Urinary bladder (tissue), 4 donors: ENCODE measurements around the gene HLA-A. TPM values are rescaled to one million over a fixed set of nuclear protein-coding genes. Genes with fewer than 3 reads are reported as not detected.
"Not testable (repeated sequence)": the region's sequence is repeated elsewhere in the genome, so short reads cannot be mapped to it uniquely, and the experiment has no call there.

Experiments
- DNase-seq: peaks from one replicate; pipeline ENCODE4 v3.0.0-alpha.2; 2015; ENCODE audit errors: extremely low spot score
- H3K27ac ChIP-seq: one replicate; pipeline ENCODE4 v1.5.1; 2013; ENCODE audit warnings: low read depth, mild to moderate bottlenecking, moderate library complexity
- H3K36me3 ChIP-seq: one replicate; pipeline ENCODE4 v1.6.1; 2013; ENCODE audit warnings: mild to moderate bottlenecking, moderate library complexity; ENCODE audit not compliant: insufficient read depth
- H3K4me1 ChIP-seq: one replicate; pipeline ENCODE4 v1.6.1; 2013; ENCODE audit warnings: mild to moderate bottlenecking, moderate library complexity; ENCODE audit not compliant: insufficient read depth
- H3K4me3 ChIP-seq: one replicate; pipeline ENCODE4 v1.5.1; 2013; ENCODE audit warnings: low read depth, low read length
- WGBS: extraction: QIAGEN DNeasy Blood & Tissue Kit; methylation state at CpG from one replicate; pipeline ENCODE4 v1.1.7; 2013; 5-methylcytosine and 5-hydroxymethylcytosine counted together
- polyA plus RNA-seq: library from polyadenylated mRNA; stranded (reverse); fragments of 200-250 nt; gene quantifications from one replicate; pipeline ENCODE4 v1.2.3, GENCODE V29; 2013
- total RNA-seq: library from RNA; depleted of rRNA; stranded (reverse); fragments of >200 nt; gene quantifications from one replicate; pipeline ENCODE4 v1.2.3, GENCODE V29; 2014
- donor health status: healthy with polysubstance abuse.
- donor health status: healthy.

The HLA-A gene
- total and polyA plus RNA-seq, 2 donors: 85.1 to 962 TPM

GRCh38 chr6:29924731-29925130, 17.6 kb upstream of the HLA-A start:
- H3K27ac ChIP-seq: no peak overlapping the region
- H3K4me1 ChIP-seq: peaks cover 3% of the 10 kb centered on the region
- H3K4me3 ChIP-seq: no peak overlapping the region
- no peak for DNase-seq
- 82% methylated on average over 3 of the region's 3 CpGs for WGBS
- no peaks in the 10 kb centered on the region for H3K36me3 ChIP-seq

- Histone ChIP-seq H3K27ac (no peak overlapping the region), H3K36me3 (no peaks in the 10 kb centered on the region), H3K4me1 (peaks cover 3% of the 10 kb centered on the region), H3K4me3 (no peak overlapping the region)
- DNase-seq: no peak
- 79% methylated on average over 6 of the region's 6 CpGs for WGBS
Measured at GRCh38 chr6:29925321-29925720, 17.0 kb upstream of the HLA-A start.

DNA sequence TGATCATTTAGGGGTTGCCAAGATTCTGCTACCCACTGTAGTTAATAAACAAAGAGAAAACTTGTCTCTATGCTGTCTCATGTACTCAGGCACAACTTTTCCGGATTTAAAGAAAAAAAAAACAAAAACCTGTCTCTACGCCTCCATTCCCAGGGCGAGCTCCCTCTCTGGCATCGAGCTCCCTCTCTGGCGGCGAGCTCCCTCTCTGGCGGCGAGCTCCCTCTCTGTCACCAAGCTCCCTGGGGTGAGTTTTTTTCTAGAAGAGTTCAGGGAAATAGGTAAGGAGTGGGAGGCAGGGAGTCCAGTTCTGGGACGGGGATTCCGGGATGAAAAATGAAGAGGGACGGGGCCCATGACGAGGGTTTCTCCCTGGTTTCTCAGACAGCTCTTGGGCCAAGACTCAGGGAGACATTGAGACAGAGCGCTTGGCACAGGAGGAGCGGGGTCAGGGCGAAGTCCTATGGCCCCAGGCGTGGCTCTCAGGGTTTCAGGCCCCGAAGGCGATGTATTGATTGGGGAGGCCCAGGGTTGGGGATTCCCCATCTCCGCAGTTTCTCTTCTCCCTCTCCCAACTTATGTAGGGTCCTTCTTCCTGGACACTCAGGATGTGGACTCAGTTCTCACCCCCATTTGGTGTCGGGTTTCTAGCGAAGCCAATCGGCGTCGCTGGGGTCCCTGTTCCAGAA, 16.5 kb upstream of the HLA-A start:
- DNase-seq: no peak
- Histone ChIP-seq H3K36me3 (no peaks in the 10 kb centered on the region), H3K4me3 (peak overlapping the region; percentile 72), H3K27ac (peak overlapping the region; percentile 99), H3K4me1 (peaks cover 3% of the 10 kb centered on the region)
- WGBS: 56% methylated on average over 24 of the region's 24 CpGs

- Histone ChIP-seq H3K4me1 (peaks cover 3% of the 10 kb centered on the region), H3K27ac (peak overlapping the region; percentile 99), H3K4me3 (peak overlapping the region; percentile 72), H3K36me3 (no peaks in the 10 kb centered on the region)
- DNase-seq: no peak
- WGBS: 4% methylated on average over 82 of the region's 82 CpGs
Measured at GRCh38 chr6:29926413-29927274, 15.7 kb upstream of the HLA-A start.

GRCh38 chr6:29927275-29927569, 15.1 kb upstream of the HLA-A start:
- no peak for DNase-seq
- no peaks in the 10 kb centered on the region for H3K36me3 ChIP-seq
- peaks cover 3% of the 10 kb centered on the region for H3K4me1 ChIP-seq
- H3K27ac ChIP-seq: peak overlapping the region; percentile 78
- WGBS: 12% methylated on average over 16 of the region's 16 CpGs
- peak overlapping the region; percentile 72 for H3K4me3 ChIP-seq

GRCh38 chr6:29927841-29928388, 14.4 kb upstream of the HLA-A start:
- no peak overlapping the region for H3K4me3 ChIP-seq
- H3K36me3 ChIP-seq: no peaks in the 10 kb centered on the region
- H3K4me1 ChIP-seq: peaks cover 3% of the 10 kb centered on the region
- DNase-seq: no peak
- no peak overlapping the region for H3K27ac ChIP-seq
- WGBS: 88% methylated on average over 6 of the region's 6 CpGs

- WGBS: 85% methylated on average over 7 of the region's 7 CpGs
- DNase-seq, H3K4me3 ChIP-seq, H3K4me1 ChIP-seq, H3K36me3 ChIP-seq, H3K27ac ChIP-seq: not testable (repeated sequence)
Measured at GRCh38 chr6:29930047-29930446, 12.3 kb upstream of the HLA-A start.

- no peak overlapping the region for H3K27ac ChIP-seq
- no peak overlapping the region for H3K4me3 ChIP-seq
- no peak for DNase-seq
- no peaks in the 10 kb centered on the region for H3K36me3 ChIP-seq
- no peaks in the 10 kb centered on the region for H3K4me1 ChIP-seq
- 92% methylated on average over 14 of the region's 14 CpGs for WGBS
Measured at GRCh38 chr6:29933955-29934354, 8.4 kb upstream of the HLA-A start.

- no peak overlapping the region for H3K27ac ChIP-seq
- H3K36me3 ChIP-seq: no peaks in the 10 kb centered on the region
- no peak for DNase-seq
- H3K4me3 ChIP-seq: no peak overlapping the region
- no peaks in the 10 kb centered on the region for H3K4me1 ChIP-seq
- WGBS: 39% methylated on average over 1 of the region's 1 CpG
Measured at GRCh38 chr6:29935273-29935955, 6.9 kb upstream of the HLA-A start.

- Histone ChIP-seq H3K27ac (no peak overlapping the region), H3K4me1 (no peaks in the 10 kb centered on the region), H3K36me3 (no peaks in the 10 kb centered on the region), H3K4me3 (no peak overlapping the region)
- DNase-seq: no peak
- WGBS: 80% methylated on average over 9 of the region's 9 CpGs
Measured at GRCh38 chr6:29938746-29939508, 3.4 kb upstream of the HLA-A start.

- H3K36me3 ChIP-seq: peaks cover 2% of the 10 kb centered on the region
- WGBS: 86% methylated on average over 4 of the region's 4 CpGs
- no peak overlapping the region for H3K4me3 ChIP-seq
- no peak for DNase-seq
- no peak overlapping the region for H3K27ac ChIP-seq
- H3K4me1 ChIP-seq: no peaks in the 10 kb centered on the region
Measured at GRCh38 chr6:29941016-29941415, 1.3 kb upstream of the HLA-A start.

- Histone ChIP-seq H3K36me3 (peaks cover 2% of the 10 kb centered on the region), H3K27ac (no peak overlapping the region), H3K4me1 (no peaks in the 10 kb centered on the region), H3K4me3 (peak overlapping the region; percentile 47)
- DNase-seq: no peak
- 17% methylated on average over 1 of the region's 1 CpG for WGBS
Measured at GRCh38 chr6:29941471-29941870, 861 bp upstream of the HLA-A start.

DNA sequence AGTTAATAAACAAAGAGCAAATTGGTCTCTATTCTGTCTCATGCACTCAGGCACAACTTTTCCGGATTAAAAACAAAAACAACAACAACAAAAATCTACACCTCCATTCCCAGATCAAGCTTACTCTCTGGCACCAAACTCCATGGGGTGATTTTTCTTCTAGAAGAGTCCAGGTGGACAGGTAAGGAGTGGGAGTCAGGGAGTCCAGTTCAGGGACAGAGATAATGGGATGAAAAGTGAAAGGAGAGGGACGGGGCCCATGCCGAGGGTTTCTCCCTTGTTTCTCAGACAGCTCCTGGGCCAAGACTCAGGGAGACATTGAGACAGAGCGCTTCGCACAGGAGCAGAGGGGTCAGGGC, 437 bp upstream of the HLA-A start:
- DNase-seq: no peak
- Histone ChIP-seq H3K27ac (peak overlapping the region; percentile 89), H3K4me1 (no peaks in the 10 kb centered on the region), H3K36me3 (peaks cover 2% of the 10 kb centered on the region), H3K4me3 (peak overlapping the region; percentile 47)
- WGBS: 5% methylated on average over 5 of the region's 5 CpGs
